Caco-2 (cell line): Measurements from ENCODE around the gene TMEM266. TPM values are rescaled to one million over a fixed set of nuclear protein-coding genes. Genes with fewer than 3 reads are reported as not detected.

Experiments
- Bru-seq: library from RNA; stranded (reverse); fragments of 400-500 nt; gene quantifications from one replicate; lab custom pipeline; 2021; lab: Mats Ljungman, UMichigan
- BruChase-seq, 2 experiments: library from RNA; stranded (reverse); fragments of 400-500 nt; gene quantifications; one replicate each; lab custom pipeline; 2021; lab: Mats Ljungman, UMichigan
- BruUV-seq: library from RNA; stranded (reverse); fragments of 400-500 nt; replicated peaks from 2 replicates; lab custom pipeline; 2021; lab: Mats Ljungman, UMichigan
- CTCF ChIA-PET: fragments of 300-600 bp; sonication (Branson Sonifier 250); formaldehyde crosslinking; loops from one replicate; lab custom pipeline; 2022; ENCODE audit warnings: antibody characterized with exemption; lab: Charles Lee
- POLR2A ChIA-PET: fragments of 300-600 bp; sonication (Branson Sonifier 250); formaldehyde crosslinking; loops from one replicate; lab custom pipeline; 2022; ENCODE audit warnings: antibody characterized with exemption; lab: Charles Lee
- DNase-seq, 2 experiments: peaks; one replicate each; pipeline versions ENCODE4 v3.0.0 to v3.0.0-alpha.2; 2020 to 2022
- H3K27me3 ChIP-seq: replicated peaks from 2 replicates; pipeline ENCODE4 v1.6.0; 2011; ENCODE audit warnings: low read length; ENCODE audit not compliant: control insufficient read depth, insufficient read depth
- H3K36me3 ChIP-seq: 2 replicates; pipeline ENCODE4 v1.5.1; 2011; ENCODE audit warnings: low read length; ENCODE audit not compliant: control insufficient read depth, insufficient read depth
- H3K4me1 ChIP-seq: fragments of 250-450 bp; sonication (Bioruptor Pico); 2 replicates; pipeline ENCODE4 v1.5.1; 2020; ENCODE audit warnings: mild to moderate bottlenecking
- H3K4me3 ChIP-seq: 2 replicates; pipeline ENCODE4 v1.5.1; 2011; ENCODE audit warnings: low read depth, mild to moderate bottlenecking, control low read depth, low read length
- H3K9me3 ChIP-seq: fragments of 250-450 bp; sonication (Bioruptor Pico); 2 replicates; pipeline ENCODE4 v1.5.1; 2020; ENCODE audit warnings: mild to moderate bottlenecking, moderate library complexity
- H3K27ac Mint-ChIP-seq: one replicate; pipeline ENCODE4 v1.8.0; 2022; ENCODE audit warnings: mixed read lengths; ENCODE audit not compliant: unreplicated experiment
- H3K27me3 Mint-ChIP-seq: one replicate; pipeline ENCODE4 v1.8.0; 2022; ENCODE audit warnings: mixed read lengths; ENCODE audit not compliant: insufficient read depth, unreplicated experiment
- H3K36me3 Mint-ChIP-seq: one replicate; pipeline ENCODE4 v1.8.0; 2022; ENCODE audit warnings: mild to moderate bottlenecking, mixed read lengths; ENCODE audit not compliant: insufficient read depth, unreplicated experiment
- H3K4me1 Mint-ChIP-seq: one replicate; pipeline ENCODE4 v1.8.0; 2022; ENCODE audit warnings: low read depth, mixed read lengths; ENCODE audit not compliant: unreplicated experiment
- H3K4me3 Mint-ChIP-seq: one replicate; pipeline ENCODE4 v1.8.0; 2022; ENCODE audit warnings: mild to moderate bottlenecking, moderate library complexity, mixed read lengths; ENCODE audit not compliant: unreplicated experiment
- H3K9me3 Mint-ChIP-seq: one replicate; pipeline ENCODE4 v1.8.0; 2022; ENCODE audit warnings: mixed read lengths; ENCODE audit not compliant: unreplicated experiment
- CTCF ChIP-seq, 2 experiments: fragments of 200-600 bp in 1 of 2; IDR thresholded peaks; 1 replicate in 1 of 2; 2 replicates in 1 of 2; pipeline versions ENCODE4 v1.5.1 to v1.8.0; 2011 to 2022; ENCODE audit warnings: antibody characterized with exemption in 1 of 2, control low read depth in 1 of 2, inconsistent platforms in 1 of 2, low read depth in 1 of 2, low read length in 1 of 2, mild to moderate bottlenecking in 1 of 2, moderate library complexity in 1 of 2; ENCODE audit not compliant: insufficient read depth in 1 of 2, severe bottlenecking in 1 of 2, unreplicated experiment in 1 of 2
- intact Hi-C: fragments of 100-400 bp; cut with micrococcal nuclease; formaldehyde crosslinking; loops from one replicate; pipeline ENCODE4 v1.10.0; 2022; ENCODE audit not compliant: unreplicated experiment
- long read RNA-seq: library from polyadenylated mRNA; stranded (forward); transcript quantifications from one replicate; pipeline ENCODE4 v2.0.0, GENCODE V29; 2022
- total RNA-seq: library from RNA; stranded (reverse); gene quantifications from 2 replicates; pipeline ENCODE4 v1.2.3, GENCODE V29; 2022

The TMEM266 gene
- total RNA-seq (0.27 and 0.28 TPM in 2 replicates), Bru-seq, nascent RNA (percentile 23 among the genes with signal in this experiment), BruChase-seq, experiment 1, labeled RNA remaining after a 2-hour chase (percentile 18 among the genes with signal in this experiment), BruChase-seq, experiment 2, labeled RNA remaining after a 6-hour chase (percentile 15 among the genes with signal in this experiment)
- long read RNA-seq, partial matches to known transcripts: 0 of 1 reads
- long read RNA-seq, other reads (novel, unspliced or antisense): 1 of 1 reads

GRCh38 chr15:76059320-76060117 lies at the start of gene TMEM266:
Gene TMEM266 (plus strand): TSS chr15:76059985. CDS start chr15:76134264, 74,279 bp downstream.
- TF ChIP-seq CTCF (IDR thresholded peaks at IDR 0.05; ENCODE audit: insufficient read depth in 1 of 2, low read depth in 1 of 2, low read length in 1 of 2, severe bottlenecking in 1 of 2, unreplicated experiment in 1 of 2): peak in 1 of 2 experiments; percentile 30
- H3K27me3 ChIP-seq: no peaks in the 10 kb centered on the region
- H3K36me3 ChIP-seq: no peaks in the 10 kb centered on the region
- H3K4me3 ChIP-seq: peak within 1 kb of the TSS; percentile 79
- BruUV-seq: no TSS peak
- Mint-ChIP-seq H3K27ac (no peak within 1 kb of the TSS), H3K4me1 (peaks cover 8% of the 10 kb centered on the region), H3K4me3 (peak within 1 kb of the TSS; percentile 66), H3K27me3 (peaks cover 15% of the 10 kb centered on the region), H3K36me3 (no peaks in the 10 kb centered on the region), H3K9me3 (no peaks in the 10 kb centered on the region)
- ChIA-PET CTCF (interaction anchor here (0.6 to 5.9 kb wide), 6 partner anchors 11 to 131 kb away, joined by 3 to 125 read pairs (median 6); no protein-coding TSS in a partner anchor), POLR2A (interaction anchor here (0.6 kb wide), 2 partner anchors 10 to 157 kb away, joined by 3 to 16 read pairs; no protein-coding TSS in a partner anchor)
- intact Hi-C loops: loop anchor here (2.0 to 10.0 kb wide), 3 partner anchors 39 to 135 kb away; no protein-coding TSS in a partner anchor
- peak; percentile 49 to 56 for DNase-seq
- H3K4me1 ChIP-seq: peaks cover 4% of the 10 kb centered on the region; the same call in 1 of the 2 replicates
- no peaks in the 10 kb centered on the region for H3K9me3 ChIP-seq

- Mint-ChIP-seq H3K9me3 (no peaks in the 10 kb centered on the region), H3K27me3 (no peaks in the 10 kb centered on the region), H3K4me1 (peaks cover 12% of the 10 kb centered on the region), H3K27ac (no peak overlapping the region), H3K36me3 (no peaks in the 10 kb centered on the region), H3K4me3 (no peak overlapping the region)
- no peak overlapping the region for H3K4me3 ChIP-seq
- no peak for TF ChIP-seq CTCF (IDR thresholded peaks at IDR 0.05; ENCODE audit: insufficient read depth in 1 of 2, low read depth in 1 of 2, low read length in 1 of 2, severe bottlenecking in 1 of 2, unreplicated experiment in 1 of 2)
- intact Hi-C loops: no loop called here
- no peak for DNase-seq
- ChIA-PET CTCF (no interaction called here), POLR2A (interaction anchor here (0.5 kb wide), 1 partner anchor 326 kb away, joined by 7 read pairs; the partner anchor contains the start of gene ISL2)
- no peaks in the 10 kb centered on the region for H3K9me3 ChIP-seq
- no peaks in the 10 kb centered on the region for H3K27me3 ChIP-seq
- H3K36me3 ChIP-seq: no peaks in the 10 kb centered on the region
- H3K4me1 ChIP-seq: no peaks in the 10 kb centered on the region
- BruUV-seq: no TSS peak
These were observed 49.2 kb upstream of the TMEM266 start for GRCh38 chr15:76010613-76011012.
